T-helper 9 cell (primary cell): ENCODE measurements around the gene SOHLH1.
"Not testable (repeated sequence)": the region's sequence is repeated elsewhere in the genome, so short reads cannot be mapped to it uniquely, and the experiment has no call there.

Experiments used
- DNase-seq: peaks from one replicate; pipeline ENCODE4 v3.0.0-alpha.2; 2020

Gene SOHLH1

DNA sequence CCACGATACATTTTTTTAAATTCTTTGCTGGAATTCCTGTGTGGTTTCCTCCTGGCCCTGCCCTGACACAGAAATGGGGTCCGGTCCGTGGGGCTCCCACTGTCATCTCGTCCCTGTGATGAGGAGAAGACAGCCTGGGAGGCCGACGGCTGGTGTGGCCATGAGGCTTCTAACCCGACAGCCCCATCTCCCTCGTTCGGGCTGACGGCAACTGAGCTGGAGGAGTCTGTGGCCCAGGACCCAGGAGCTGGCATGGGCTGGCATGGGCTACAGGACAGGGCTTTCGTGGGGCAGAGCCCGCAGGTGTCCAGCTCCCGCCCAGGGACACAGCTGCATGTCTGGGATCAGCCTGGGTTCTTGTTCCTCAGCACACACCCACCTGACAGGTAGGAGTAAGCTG lies 22.4 kb downstream of the SOHLH1 start:
- DNase-seq, result no peak

DNA sequence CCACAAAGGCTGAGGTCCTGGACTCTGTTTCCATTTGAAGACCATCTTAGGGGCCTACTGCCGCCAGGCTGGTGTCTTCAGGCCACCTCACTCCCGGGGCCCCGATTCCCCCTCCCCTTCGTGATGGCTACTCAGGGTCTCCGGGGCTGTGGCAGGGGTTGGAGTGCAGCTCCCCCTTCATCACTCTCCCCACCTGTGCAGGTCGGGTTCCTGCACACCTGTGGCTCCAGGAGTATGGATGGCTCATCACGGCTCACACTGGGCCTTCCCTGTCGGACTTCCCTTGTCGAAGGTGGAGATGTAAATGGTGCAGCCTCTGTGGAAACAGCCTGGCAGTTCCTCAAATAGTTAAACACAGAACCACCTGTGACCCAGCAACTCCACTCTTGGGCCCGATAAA lies 24.3 kb downstream of the SOHLH1 start:
- no peak for DNase-seq

- no peak for DNase-seq
These were observed 25.3 kb downstream of the SOHLH1 start for GRCh38 chr9:135673941-135674340.

DNA sequence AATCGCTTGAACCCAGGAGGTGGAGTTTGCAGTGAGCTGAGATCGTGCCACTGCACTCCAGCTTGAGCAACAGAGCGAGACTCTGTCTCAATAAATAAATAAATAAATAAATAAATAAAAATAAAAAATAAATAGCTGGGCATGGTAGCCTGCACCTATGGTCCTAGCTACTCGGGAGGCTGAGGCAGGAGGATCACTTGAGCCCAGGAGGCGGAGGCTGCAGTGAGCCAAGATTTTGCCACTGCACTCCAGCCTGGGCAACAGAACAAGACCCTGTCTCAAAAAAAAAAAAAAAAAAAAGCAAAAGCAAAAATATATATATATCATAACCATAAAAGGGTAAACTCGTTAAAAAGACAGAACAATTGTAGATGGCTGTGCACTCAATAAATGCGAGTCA lies 26.5 kb downstream of the SOHLH1 start:
- not testable (repeated sequence) for DNase-seq

GRCh38 chr9:135671591-135672041 lies 27.7 kb downstream of the SOHLH1 start:
- no peak for DNase-seq

- no peak for DNase-seq
These were observed 28.3 kb downstream of the SOHLH1 start for GRCh38 chr9:135670721-135671590.

GRCh38 chr9:135669616-135670285 lies 29.5 kb downstream of the SOHLH1 start:
- no peak for DNase-seq

GRCh38 chr9:135669018-135669417 lies 30.3 kb downstream of the SOHLH1 start:
- DNase-seq, result not testable (repeated sequence)

- DNase-seq, result no peak
These were observed 31.7 kb downstream of the SOHLH1 start for GRCh38 chr9:135667463-135668001.

DNA sequence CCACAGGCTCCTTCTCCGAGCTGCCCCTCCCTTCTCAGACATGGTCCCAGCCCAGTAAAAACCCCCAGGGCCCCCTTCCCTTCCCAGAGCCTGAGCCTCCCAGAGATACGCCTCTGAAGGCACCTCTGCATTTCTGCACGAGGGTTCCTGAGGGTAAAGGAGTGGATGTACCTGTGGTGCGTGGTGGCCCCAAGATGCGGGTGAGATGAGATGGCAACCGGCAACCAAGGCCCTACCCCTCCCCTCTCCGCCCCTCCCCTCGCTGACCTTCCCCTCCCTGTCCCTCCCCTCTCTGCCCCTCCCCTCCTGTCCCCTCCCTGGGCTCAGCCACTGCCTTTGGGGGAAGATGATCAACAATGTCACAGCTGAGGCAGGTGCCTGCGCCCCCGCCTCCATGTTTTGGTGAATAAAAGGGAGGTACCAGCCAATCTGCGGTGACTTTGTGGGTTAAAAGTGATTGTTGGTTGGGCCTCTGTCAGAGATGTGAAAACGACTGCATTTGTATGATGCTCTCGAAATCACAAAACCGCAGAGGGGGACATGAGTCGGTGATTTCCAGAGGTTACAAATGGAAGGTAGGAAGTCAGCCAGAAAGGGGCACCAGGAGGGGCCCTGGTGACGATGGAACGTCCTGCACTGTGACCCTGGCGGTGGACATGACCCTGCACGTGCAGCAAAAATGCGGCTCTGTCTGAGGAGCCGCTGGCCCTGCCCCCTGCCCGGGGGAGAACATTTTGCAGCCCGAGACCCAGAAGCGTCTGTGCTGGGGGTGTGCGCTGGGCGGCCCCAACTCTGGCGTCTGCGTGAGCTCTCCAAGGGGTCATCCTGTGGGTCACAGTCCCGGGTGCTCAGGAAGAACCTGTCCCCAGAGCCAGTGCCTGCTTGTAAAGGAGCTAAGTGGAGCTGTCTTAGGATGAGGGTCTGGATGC lies 32.5 kb downstream of the SOHLH1 start:
- DNase-seq, result no peak

GRCh38 chr9:135665795-135666189 lies 33.5 kb downstream of the SOHLH1 start:
- DNase-seq, result no peak

- no peak for DNase-seq
These were observed 34.2 kb downstream of the SOHLH1 start for GRCh38 chr9:135664801-135665794.

- no peak for DNase-seq
These were observed 35.0 kb downstream of the SOHLH1 start for GRCh38 chr9:135664266-135664665.

DNA sequence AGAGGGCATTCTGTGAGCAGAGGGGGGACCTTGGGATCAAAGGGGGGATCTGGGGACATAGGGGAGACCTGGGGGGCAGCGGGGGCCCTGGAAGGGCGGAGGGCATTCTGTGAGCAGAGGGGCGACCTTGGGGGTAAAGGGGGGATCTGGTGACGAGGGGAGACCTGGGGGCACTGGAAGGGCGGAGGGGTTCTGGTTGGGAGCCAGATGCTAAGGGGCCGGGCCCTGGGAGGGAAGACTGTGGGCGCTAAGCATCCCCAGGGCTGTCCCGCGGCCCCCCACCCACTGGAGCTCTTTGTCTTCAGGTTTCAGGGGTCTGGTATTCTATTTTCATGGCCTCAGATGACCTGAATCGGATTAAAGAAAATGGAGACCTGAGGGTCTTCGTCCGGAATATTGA lies 35.4 kb downstream of the SOHLH1 start:
- DNase-seq, result no peak

- DNase-seq, result no peak
These were observed 35.9 kb downstream of the SOHLH1 start for GRCh38 chr9:135663451-135663770.

DNA sequence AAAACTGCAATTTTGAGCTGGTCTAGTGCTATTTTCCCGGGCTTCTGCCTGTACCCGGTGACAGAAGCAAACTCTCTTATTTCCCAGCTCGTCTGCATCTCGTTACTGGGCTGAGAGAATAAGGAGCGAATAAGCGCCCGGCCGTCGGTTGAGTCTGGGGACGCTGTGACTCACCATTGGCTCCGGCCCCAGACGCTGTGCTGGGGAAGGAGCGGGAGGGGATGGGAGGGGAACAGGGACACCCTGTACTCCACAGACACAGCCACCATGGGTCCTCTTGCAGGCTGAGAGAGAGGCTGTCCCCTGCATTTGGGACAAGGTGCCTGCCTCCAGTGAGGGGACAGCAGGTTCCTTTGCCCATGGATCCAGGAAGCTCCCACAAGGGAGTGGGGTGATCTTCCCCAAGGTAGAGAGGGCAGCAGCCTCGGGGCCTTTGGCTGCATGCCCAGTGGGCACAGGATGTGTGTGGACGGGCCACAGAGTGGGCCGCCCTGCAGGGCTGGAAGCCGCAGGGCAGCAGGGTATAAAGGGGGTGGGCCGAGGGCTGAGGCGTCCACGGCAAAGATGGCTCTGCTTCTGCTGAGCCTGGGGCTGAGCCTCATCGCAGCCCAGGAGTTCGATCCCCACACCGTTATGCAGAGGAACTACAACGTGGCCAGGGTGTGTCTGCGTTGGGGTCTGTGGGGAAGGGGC lies 36.4 kb downstream of the SOHLH1 start, which contains the start of gene LCN9:
LCN9 (plus strand) TSS at position 552 of the 693 bp plus-strand sequence; CDS start at position 565, 13 bp downstream.
- DNase-seq, result no peak

- DNase-seq, result no peak
These were observed 37.3 kb downstream of the SOHLH1 start for GRCh38 chr9:135661816-135662560.

GRCh38 chr9:135660407-135660806 lies 38.9 kb downstream of the SOHLH1 start:
- DNase-seq, result no peak

- DNase-seq, result no peak
These were observed 40.0 kb downstream of the SOHLH1 start for GRCh38 chr9:135659252-135659651.

DNA sequence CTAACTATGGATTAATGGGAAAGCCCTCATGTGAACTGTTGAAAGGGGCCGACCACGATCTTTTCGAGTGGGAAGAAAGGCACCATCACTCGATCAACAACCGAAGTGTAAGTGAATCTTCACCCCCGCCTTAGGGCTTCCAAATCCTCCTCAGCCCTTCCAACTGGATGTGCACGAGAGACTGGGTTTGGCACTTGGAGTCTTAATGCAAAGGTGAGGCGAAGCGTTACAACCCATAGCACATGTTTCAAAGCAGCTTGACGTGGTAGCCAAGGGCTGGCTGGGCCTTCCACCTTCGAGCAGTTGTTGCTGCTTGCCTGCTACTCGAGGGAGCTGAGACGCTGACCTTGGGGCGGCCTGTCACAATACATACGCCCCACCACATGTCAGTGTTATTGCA lies 41.9 kb downstream of the SOHLH1 start:
- no peak for DNase-seq
